DOHH2 (cell line): ENCODE results near the gene ABTB2.

Source experiments
- H3F3A ChIP-seq: fragments of 200-600 bp; sonication (generic), shearing (Covaris generic); 2 replicates; pipeline ENCODE4 v1.6.0; 2016; ENCODE audit warnings: antibody characterized with exemption, mild to moderate bottlenecking; ENCODE audit not compliant: control insufficient read depth, insufficient read depth
- H3K27ac ChIP-seq: fragments of 200-600 bp; sonication (generic); 2 replicates; pipeline ENCODE4 v1.5.1; 2014; ENCODE audit warnings: low read depth, mild to moderate bottlenecking, low read length, moderate library complexity
- H3K27me3 ChIP-seq: fragments of 200-600 bp; sonication (generic); 2 replicates; pipeline ENCODE4 v1.6.1; 2014; ENCODE audit warnings: mild to moderate bottlenecking, low read length, mixed read lengths; ENCODE audit not compliant: control insufficient read depth
- H3K36me3 ChIP-seq: fragments of 200-600 bp; sonication (generic); 2 replicates; pipeline ENCODE4 v1.6.1; 2014; ENCODE audit warnings: mild to moderate bottlenecking, low read length, moderate library complexity, mixed read lengths; ENCODE audit not compliant: control insufficient read depth
- H3K4me1 ChIP-seq: fragments of 200-600 bp; sonication (generic); 2 replicates; pipeline ENCODE4 v1.6.1; 2014; ENCODE audit warnings: mild to moderate bottlenecking, low read length, mixed read lengths; ENCODE audit not compliant: control insufficient read depth
- H3K4me2 ChIP-seq: fragments of 200-600 bp; sonication (generic); 2 replicates; pipeline ENCODE4 v1.6.0; 2014; ENCODE audit warnings: mild to moderate bottlenecking, low read length, moderate library complexity
- H3K4me3 ChIP-seq: fragments of 200-600 bp; sonication (generic); 2 replicates; pipeline ENCODE4 v1.5.1; 2014; ENCODE audit warnings: mild to moderate bottlenecking, low read length, mixed read lengths
- H3K79me2 ChIP-seq: fragments of 200-600 bp; sonication (generic); 2 replicates; pipeline ENCODE4 v1.6.1; 2014; ENCODE audit warnings: mild to moderate bottlenecking, low read length, mixed read lengths; ENCODE audit not compliant: control insufficient read depth
- H3K9me2 ChIP-seq: fragments of 200-600 bp; sonication (generic); replicated peaks from 2 replicates; pipeline ENCODE4 v1.6.1; 2014; ENCODE audit warnings: mild to moderate bottlenecking, low read length, mixed read lengths; ENCODE audit not compliant: control insufficient read depth
- H3K9me3 ChIP-seq: fragments of 200-600 bp; sonication (generic); 2 replicates; pipeline ENCODE4 v1.6.1; 2014; ENCODE audit warnings: antibody characterized with exemption, low read length, mixed read lengths; ENCODE audit not compliant: control insufficient read depth, insufficient read depth
- H4K20me1 ChIP-seq: fragments of 200-600 bp; sonication (generic); 2 replicates; pipeline ENCODE4 v1.6.0; 2014; ENCODE audit warnings: low read depth, mild to moderate bottlenecking, antibody characterized with exemption, low read length, moderate library complexity; ENCODE audit not compliant: control insufficient read depth, insufficient read depth
- CTCF ChIP-seq: fragments of 200-600 bp; sonication (generic); IDR thresholded peaks from one replicate; pipeline ENCODE4 v1.5.1; 2014; ENCODE audit warnings: antibody characterized with exemption, mild to moderate bottlenecking, low read depth, low read length; ENCODE audit not compliant: poor library complexity, severe bottlenecking
- EZH2phosphoT487 ChIP-seq: fragments of 200-600 bp; sonication (generic); IDR thresholded peaks from 2 replicates; pipeline ENCODE4 v1.6.1; 2017; ENCODE audit warnings: borderline replicate concordance, mild to moderate bottlenecking, antibody characterized with exemption, low read length, moderate library complexity, mixed read lengths

ABTB2 gene

GRCh38 chr11:34353881-34354280 lies 3.9 kb downstream of the ABTB2 start:
- H3K9me2 ChIP-seq = no peaks in the 10 kb centered on the region
- H3K9me3 ChIP-seq = no peaks in the 10 kb centered on the region
- no peak for TF ChIP-seq EZH2phosphoT487
- TF ChIP-seq CTCF = no peak
- no peak overlapping the region for H3K4me2 ChIP-seq
- no peak overlapping the region for H3K27ac ChIP-seq
- no peaks in the 10 kb centered on the region for H3K79me2 ChIP-seq
- H3K27me3 ChIP-seq = peaks cover 71% of the 10 kb centered on the region
- H3F3A ChIP-seq = no peaks in the 10 kb centered on the region
- H3K4me3 ChIP-seq = no peak overlapping the region
- no peaks in the 10 kb centered on the region for H4K20me1 ChIP-seq
- peaks cover 18% of the 10 kb centered on the region for H3K4me1 ChIP-seq
- no peaks in the 10 kb centered on the region for H3K36me3 ChIP-seq

GRCh38 chr11:34351687-34352469 lies 5.9 kb downstream of the ABTB2 start:
- H3K4me2 ChIP-seq = no peak overlapping the region
- H3K27ac ChIP-seq = no peak overlapping the region
- H3K36me3 ChIP-seq = no peaks in the 10 kb centered on the region
- no peaks in the 10 kb centered on the region for H3K79me2 ChIP-seq
- no peaks in the 10 kb centered on the region for H3F3A ChIP-seq
- H3K27me3 ChIP-seq = peaks cover 66% of the 10 kb centered on the region
- TF ChIP-seq CTCF (no peak), EZH2phosphoT487 (no peak)
- H4K20me1 ChIP-seq = no peaks in the 10 kb centered on the region
- no peak overlapping the region for H3K4me3 ChIP-seq
- H3K4me1 ChIP-seq = 0 out of 2 replicates have a peak, but pooled peaks cover under 1% of the 10 kb centered on the region
- no peaks in the 10 kb centered on the region for H3K9me3 ChIP-seq
- H3K9me2 ChIP-seq = no peaks in the 10 kb centered on the region

GRCh38 chr11:34351051-34351450 lies 6.8 kb downstream of the ABTB2 start:
- Histone ChIP-seq H3K9me2 (no peaks in the 10 kb centered on the region), H3K4me2 (no peak overlapping the region), H3K27me3 (peaks cover 63% of the 10 kb centered on the region), H4K20me1 (no peaks in the 10 kb centered on the region), H3K36me3 (no peaks in the 10 kb centered on the region), H3K27ac (no peak overlapping the region), H3K4me1 (no peaks in the 10 kb centered on the region; the same call in 1 of the 2 replicates), H3K9me3 (no peaks in the 10 kb centered on the region), H3F3A (no peaks in the 10 kb centered on the region), H3K79me2 (no peaks in the 10 kb centered on the region), H3K4me3 (no peak overlapping the region)
- no peak for TF ChIP-seq EZH2phosphoT487
- no peak for TF ChIP-seq CTCF
